COR-L47 (cell line): ENCODE measurements around the gene ADO.
A peak's percentile ranks its signal among the peaks of the same experiment; 100 is the strongest.
"Not testable (repeated sequence)": the region's sequence is repeated elsewhere in the genome, so short reads cannot be mapped to it uniquely, and the experiment has no call there.

Experiments
- DNase-seq: peaks from one replicate; lab custom pipeline; 2025; lab: John Stamatoyannopoulos, UW

The ADO gene

GRCh38 chr10:62804356-62805230 lies at the start of gene ADO:
Gene ADO (plus strand): TSS chr10:62804720. CDS start chr10:62805060, 340 bp downstream.
- peak; percentile 97 for DNase-seq

DNA sequence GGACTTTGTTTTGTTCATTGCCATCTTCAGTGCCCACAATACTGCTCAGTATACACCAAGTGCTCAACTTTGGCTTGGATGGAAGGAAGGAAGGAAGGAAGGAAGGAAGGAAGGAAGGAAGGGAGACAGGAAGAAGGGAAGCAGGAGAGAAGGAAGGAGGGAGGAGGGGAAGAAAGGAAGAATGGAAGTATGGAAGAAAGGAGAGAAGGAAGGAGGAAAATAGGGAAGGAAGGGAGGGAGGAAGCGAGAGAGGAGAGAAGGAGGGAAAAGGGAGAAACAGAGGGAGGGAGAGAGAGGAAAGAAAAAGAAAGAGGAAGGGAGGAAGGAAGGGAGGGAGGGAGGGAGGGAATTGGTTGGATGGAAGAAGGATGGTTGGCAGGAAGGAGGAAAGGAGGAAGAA lies 49.6 kb upstream of the ADO start:
- no peak for DNase-seq

- DNase-seq, result no peak
These were observed 48.6 kb upstream of the ADO start for GRCh38 chr10:62755662-62756653.

DNA sequence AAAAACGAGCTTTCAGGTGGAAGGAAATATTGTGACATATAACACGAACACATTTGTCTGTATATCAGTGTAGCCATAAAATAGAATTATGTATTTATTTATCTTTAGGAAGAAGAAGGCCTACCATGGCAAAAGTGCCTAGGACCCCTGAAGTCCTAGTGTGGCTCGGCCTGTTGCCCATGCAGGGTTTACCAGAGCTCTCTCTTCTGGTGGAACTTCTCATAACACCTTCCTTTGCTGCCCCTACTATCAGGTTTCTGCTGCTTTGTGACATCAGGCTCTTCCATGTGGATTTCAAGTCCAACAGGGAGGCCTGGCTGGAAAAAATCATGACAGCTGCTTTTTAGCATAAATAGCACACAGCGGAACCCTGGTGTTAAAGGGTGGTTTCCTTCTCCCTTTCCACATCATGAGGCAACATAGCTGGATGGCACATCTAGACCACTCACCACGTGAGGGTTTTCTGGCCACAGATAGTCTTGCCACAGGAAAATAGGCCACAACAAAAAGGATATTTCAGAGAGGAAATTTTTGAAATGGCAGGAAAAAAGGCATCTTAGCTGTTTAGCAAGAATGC lies 44.8 kb upstream of the ADO start:
- no peak for DNase-seq

DNA sequence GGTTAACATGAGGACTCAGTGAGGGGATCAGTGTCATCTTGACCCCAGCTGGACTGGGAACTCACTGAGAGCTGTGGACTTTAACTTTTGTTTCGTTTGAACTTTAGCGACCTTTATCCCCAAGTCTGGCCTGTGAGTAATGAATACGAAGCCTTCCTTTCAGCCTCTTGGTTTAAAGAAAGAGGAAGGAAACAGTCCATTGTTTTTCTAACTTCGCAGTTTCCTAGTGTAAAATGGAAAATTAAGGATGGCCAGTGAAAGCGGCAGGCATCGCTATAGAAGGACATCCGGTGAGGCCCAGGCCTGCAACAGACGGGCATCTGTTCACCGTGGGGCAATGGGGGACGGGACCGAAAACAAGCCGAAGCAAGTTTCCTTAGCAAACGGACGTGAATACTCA lies 44.1 kb upstream of the ADO start:
- no peak for DNase-seq

DNA sequence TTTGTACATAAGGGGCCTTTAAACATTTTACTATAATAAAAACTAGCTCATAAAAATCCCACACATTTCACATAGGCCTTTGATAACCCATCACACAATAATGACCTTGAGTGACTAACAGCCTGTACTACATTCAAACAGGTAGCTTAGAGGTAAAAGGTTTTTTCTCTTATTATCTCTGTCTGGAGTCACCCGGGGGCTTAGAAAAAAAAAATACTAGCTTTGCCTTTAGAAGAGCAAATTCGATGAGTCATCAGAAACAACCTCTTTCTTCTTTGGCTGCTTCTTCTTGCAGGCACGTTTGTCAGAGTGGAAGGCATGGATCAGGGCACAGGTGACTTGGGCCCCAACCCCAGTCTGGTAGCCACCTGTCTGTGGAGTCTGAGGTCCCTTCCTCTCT lies 43.4 kb upstream of the ADO start:
- no peak for DNase-seq

GRCh38 chr10:62763155-62763554 lies 41.4 kb upstream of the ADO start:
- DNase-seq, result no peak

- DNase-seq, result no peak
These were observed 40.5 kb upstream of the ADO start for GRCh38 chr10:62764011-62764410.

DNA sequence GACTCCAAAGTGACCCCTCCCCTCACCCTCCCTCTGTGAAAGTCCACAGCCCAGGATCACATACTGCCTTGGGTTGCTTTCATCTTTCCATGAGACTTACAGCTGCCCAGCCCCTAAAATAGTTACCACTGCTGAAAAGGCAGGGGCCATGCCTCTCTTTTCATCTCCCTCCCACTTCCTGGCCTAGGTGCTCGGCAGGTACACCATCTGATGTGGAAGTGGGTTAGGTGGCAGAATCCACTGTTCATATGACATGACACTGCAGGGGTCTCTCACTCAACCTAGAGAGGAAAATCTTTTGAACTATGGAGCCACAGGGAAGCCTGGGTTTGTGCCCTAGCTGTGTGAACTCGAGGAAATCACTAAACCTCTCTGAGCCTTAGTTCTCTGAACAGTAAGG lies 38.8 kb upstream of the ADO start:
- no peak for DNase-seq

- DNase-seq, result no peak
These were observed 38.1 kb upstream of the ADO start for GRCh38 chr10:62766386-62766785.

GRCh38 chr10:62769574-62770242 lies 34.8 kb upstream of the ADO start:
- DNase-seq, result no peak

DNA sequence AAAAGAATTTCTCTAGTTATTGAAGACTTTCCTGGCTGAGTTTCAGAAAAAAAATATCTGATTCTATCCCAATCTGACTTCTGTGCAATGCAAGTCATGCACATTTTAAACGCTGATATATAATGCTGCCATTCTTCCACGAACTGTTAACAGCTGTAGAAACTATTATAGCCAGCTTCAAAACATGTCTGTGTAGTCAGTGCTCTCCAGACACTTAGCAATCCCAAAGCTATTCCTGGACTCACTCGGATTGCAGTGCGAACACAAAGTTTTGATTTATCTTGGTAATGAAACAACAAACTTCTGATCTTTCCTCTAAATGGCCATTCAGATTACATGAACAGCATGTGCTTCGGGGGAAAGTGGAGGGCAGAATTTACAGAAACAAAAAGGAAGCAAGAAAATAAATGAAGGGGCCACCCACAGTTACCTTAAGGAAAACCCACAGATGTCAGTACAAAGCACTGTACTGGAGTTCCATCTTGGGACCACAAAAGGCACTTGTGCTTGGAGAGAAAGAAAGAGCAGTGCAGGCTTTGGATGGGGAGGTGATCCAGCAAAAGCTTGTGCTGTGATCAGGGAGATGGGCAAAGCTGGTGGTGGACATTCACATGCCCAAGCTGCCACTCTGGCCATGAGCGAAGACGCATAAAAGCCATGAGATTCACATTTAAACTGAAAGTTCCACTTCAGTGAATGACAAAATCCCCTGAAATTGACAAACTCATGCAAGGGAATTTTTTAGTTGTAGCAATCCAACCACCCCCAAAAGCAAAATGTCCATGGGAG lies 32.1 kb upstream of the ADO start:
- no peak for DNase-seq

DNA sequence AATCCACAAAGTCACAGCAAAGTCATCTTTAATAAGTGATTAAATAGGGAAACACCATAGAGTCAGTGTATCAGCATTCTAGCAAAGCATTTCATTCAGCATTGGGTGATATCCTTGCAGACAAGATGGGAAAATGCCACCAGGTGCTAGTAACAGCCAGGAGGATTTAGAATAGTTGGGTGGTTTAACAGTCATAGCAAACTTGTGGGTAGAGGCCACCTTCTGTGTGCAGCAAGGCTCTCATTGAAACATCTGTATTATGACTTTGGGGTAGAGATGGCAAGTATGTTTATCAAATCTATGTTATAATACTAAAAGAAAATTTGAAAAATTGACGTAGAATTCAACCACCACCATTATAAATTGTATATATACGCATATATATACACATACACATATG lies 26.4 kb upstream of the ADO start:
- no peak for DNase-seq

DNA sequence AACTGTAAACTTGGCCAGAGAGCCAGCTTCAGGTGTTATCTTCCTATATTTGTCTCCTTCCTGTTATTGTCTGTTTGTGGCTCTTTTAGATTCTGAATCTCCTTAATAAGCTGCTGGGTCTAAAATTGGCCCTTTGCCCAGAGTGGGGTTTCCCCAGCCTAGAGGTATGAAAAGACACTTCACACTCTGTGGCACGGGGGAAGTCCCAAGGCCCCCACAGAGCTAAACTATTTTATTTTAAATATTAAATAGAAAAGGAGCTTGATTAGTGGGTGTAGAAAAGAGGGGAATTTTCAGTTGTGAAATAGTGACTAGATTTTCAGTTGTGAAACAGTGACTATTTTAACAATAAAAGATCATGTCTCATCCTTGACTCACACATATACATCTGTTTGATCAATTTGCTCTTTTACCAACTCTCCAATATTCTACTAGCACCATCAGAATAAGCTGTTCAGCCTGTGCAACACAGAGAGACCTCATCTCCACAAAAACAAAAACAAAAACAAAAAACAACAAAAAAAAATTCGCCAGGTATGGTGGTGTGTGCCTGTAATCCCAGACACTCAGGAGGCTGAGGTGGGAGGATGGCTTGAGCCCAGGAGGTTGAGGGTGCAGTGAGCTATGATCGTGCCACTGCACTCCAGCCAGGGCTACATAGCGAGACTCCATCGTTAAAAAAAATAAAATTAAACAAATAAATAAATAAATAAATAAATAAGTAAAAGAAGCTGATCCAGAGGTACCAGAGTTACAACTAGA lies 24.9 kb upstream of the ADO start:
- DNase-seq, result peak; percentile 35

- not testable (repeated sequence) for DNase-seq
These were observed 20.0 kb upstream of the ADO start for GRCh38 chr10:62784537-62784936.

GRCh38 chr10:62788285-62788684 lies 16.2 kb upstream of the ADO start:
- DNase-seq, result not testable (repeated sequence)

- no peak for DNase-seq
These were observed 15.6 kb upstream of the ADO start for GRCh38 chr10:62788861-62789467.

- no peak for DNase-seq
These were observed 14.4 kb upstream of the ADO start for GRCh38 chr10:62790019-62790555.

GRCh38 chr10:62790571-62790970 lies 13.9 kb upstream of the ADO start:
- no peak for DNase-seq

- no peak for DNase-seq
These were observed 12.3 kb upstream of the ADO start for GRCh38 chr10:62792261-62792660.
